ENCODE measurements around the gene DRG2.

Gene DRG2

GRCh38 chr17:18119166-18119745 lies 31.5 kb downstream of the DRG2 start:
- Histone ChIP-seq H3K4me1 (ENCODE audit: control insufficient read depth in 1 of 2, insufficient read depth in 2 of 2, low read length in 2 of 2) (no peaks in the 10 kb centered on the region), H3K27ac (ENCODE audit: low read length) (no peak overlapping the region), H3K9me3 (ENCODE audit: control insufficient read depth in 1 of 2, low read length in 2 of 2) (peaks cover 0 to 4% of the 10 kb centered on the region in 2 donors), H3K4me3 (ENCODE audit: low read depth in 1 of 2, low read length in 2 of 2) (no peak overlapping the region), H3K27me3 (ENCODE audit: low read depth, low read length) (no peaks in the 10 kb centered on the region), H3K36me3 (ENCODE audit: control insufficient read depth in 1 of 2, insufficient read depth in 2 of 2, low read length in 2 of 2) (no peaks in the 10 kb centered on the region)

GRCh38 chr17:18119938-18120337 lies 32.2 kb downstream of the DRG2 start:
- H3K36me3 ChIP-seq (ENCODE audit: control insufficient read depth in 1 of 2, insufficient read depth in 2 of 2, low read length in 2 of 2): no peaks in the 10 kb centered on the region
- H3K4me3 ChIP-seq (ENCODE audit: low read depth in 1 of 2, low read length in 2 of 2): no peak overlapping the region
- H3K27me3 ChIP-seq (ENCODE audit: low read depth, low read length): no peaks in the 10 kb centered on the region
- H3K27ac ChIP-seq (ENCODE audit: low read length): no peak overlapping the region
- H3K4me1 ChIP-seq (ENCODE audit: control insufficient read depth in 1 of 2, insufficient read depth in 2 of 2, low read length in 2 of 2): no peaks in the 10 kb centered on the region
- peaks cover 0 to 4% of the 10 kb centered on the region in 2 donors for H3K9me3 ChIP-seq (ENCODE audit: control insufficient read depth in 1 of 2, low read length in 2 of 2)

- peaks cover 0 to 4% of the 10 kb centered on the region in 2 donors for H3K9me3 ChIP-seq (ENCODE audit: control insufficient read depth in 1 of 2, low read length in 2 of 2)
- H3K27me3 ChIP-seq (ENCODE audit: low read depth, low read length): no peaks in the 10 kb centered on the region
- no peaks in the 10 kb centered on the region for H3K36me3 ChIP-seq (ENCODE audit: control insufficient read depth in 1 of 2, insufficient read depth in 2 of 2, low read length in 2 of 2)
- no peak overlapping the region for H3K4me3 ChIP-seq (ENCODE audit: low read depth in 1 of 2, low read length in 2 of 2)
- no peaks in the 10 kb centered on the region for H3K4me1 ChIP-seq (ENCODE audit: control insufficient read depth in 1 of 2, insufficient read depth in 2 of 2, low read length in 2 of 2)
- H3K27ac ChIP-seq (ENCODE audit: low read length): no peak overlapping the region
Measured at GRCh38 chr17:18120461-18121017, 32.8 kb downstream of the DRG2 start.

GRCh38 chr17:18121144-18121910 lies 33.6 kb downstream of the DRG2 start:
- Histone ChIP-seq H3K4me3 (ENCODE audit: low read depth in 1 of 2, low read length in 2 of 2) (no peak overlapping the region), H3K4me1 (ENCODE audit: control insufficient read depth in 1 of 2, insufficient read depth in 2 of 2, low read length in 2 of 2) (no peaks in the 10 kb centered on the region), H3K9me3 (ENCODE audit: control insufficient read depth in 1 of 2, low read length in 2 of 2) (peaks cover 0 to 4% of the 10 kb centered on the region in 2 donors), H3K36me3 (ENCODE audit: control insufficient read depth in 1 of 2, insufficient read depth in 2 of 2, low read length in 2 of 2) (no peaks in the 10 kb centered on the region), H3K27ac (ENCODE audit: low read length) (no peak overlapping the region), H3K27me3 (ENCODE audit: low read depth, low read length) (no peaks in the 10 kb centered on the region)

GRCh38 chr17:18122990-18123753 lies 35.4 kb downstream of the DRG2 start:
- no peak overlapping the region for H3K27ac ChIP-seq (ENCODE audit: low read length)
- peaks cover 0 to 4% of the 10 kb centered on the region in 2 donors for H3K9me3 ChIP-seq (ENCODE audit: control insufficient read depth in 1 of 2, low read length in 2 of 2)
- H3K36me3 ChIP-seq (ENCODE audit: control insufficient read depth in 1 of 2, insufficient read depth in 2 of 2, low read length in 2 of 2): no peaks in the 10 kb centered on the region
- H3K27me3 ChIP-seq (ENCODE audit: low read depth, low read length): no peaks in the 10 kb centered on the region
- H3K4me3 ChIP-seq (ENCODE audit: low read depth in 1 of 2, low read length in 2 of 2): no peak overlapping the region
- H3K4me1 ChIP-seq (ENCODE audit: control insufficient read depth in 1 of 2, insufficient read depth in 2 of 2, low read length in 2 of 2): no peaks in the 10 kb centered on the region

GRCh38 chr17:18124345-18125126 lies 36.8 kb downstream of the DRG2 start:
- Histone ChIP-seq H3K27me3 (ENCODE audit: low read depth, low read length) (no peaks in the 10 kb centered on the region), H3K9me3 (ENCODE audit: control insufficient read depth in 1 of 2, low read length in 2 of 2) (peaks cover 0 to 4% of the 10 kb centered on the region in 2 donors), H3K36me3 (ENCODE audit: control insufficient read depth in 1 of 2, insufficient read depth in 2 of 2, low read length in 2 of 2) (no peaks in the 10 kb centered on the region), H3K4me1 (ENCODE audit: control insufficient read depth in 1 of 2, insufficient read depth in 2 of 2, low read length in 2 of 2) (no peaks in the 10 kb centered on the region), H3K4me3 (ENCODE audit: low read depth in 1 of 2, low read length in 2 of 2) (no peak overlapping the region), H3K27ac (ENCODE audit: low read length) (no peak overlapping the region)

- no peak overlapping the region for H3K27ac ChIP-seq (ENCODE audit: low read length)
- H3K4me1 ChIP-seq (ENCODE audit: control insufficient read depth in 1 of 2, insufficient read depth in 2 of 2, low read length in 2 of 2): no peaks in the 10 kb centered on the region
- no peaks in the 10 kb centered on the region for H3K27me3 ChIP-seq (ENCODE audit: low read depth, low read length)
- no peaks in the 10 kb centered on the region for H3K36me3 ChIP-seq (ENCODE audit: control insufficient read depth in 1 of 2, insufficient read depth in 2 of 2, low read length in 2 of 2)
- H3K4me3 ChIP-seq (ENCODE audit: low read depth in 1 of 2, low read length in 2 of 2): no peak overlapping the region
- no peaks in the 10 kb centered on the region for H3K9me3 ChIP-seq (ENCODE audit: control insufficient read depth in 1 of 2, low read length in 2 of 2)
Measured at GRCh38 chr17:18129041-18129502, 41.3 kb downstream of the DRG2 start.

GRCh38 chr17:18132711-18133110 lies 45.0 kb downstream of the DRG2 start:
- Histone ChIP-seq H3K4me1 (ENCODE audit: control insufficient read depth in 1 of 2, insufficient read depth in 2 of 2, low read length in 2 of 2) (no peaks in the 10 kb centered on the region), H3K4me3 (ENCODE audit: low read depth in 1 of 2, low read length in 2 of 2) (no peak overlapping the region), H3K27me3 (ENCODE audit: low read depth, low read length) (no peaks in the 10 kb centered on the region), H3K27ac (ENCODE audit: low read length) (no peak overlapping the region), H3K9me3 (ENCODE audit: control insufficient read depth in 1 of 2, low read length in 2 of 2) (no peaks in the 10 kb centered on the region), H3K36me3 (ENCODE audit: control insufficient read depth in 1 of 2, insufficient read depth in 2 of 2, low read length in 2 of 2) (no peaks in the 10 kb centered on the region)

- H3K9me3 ChIP-seq (ENCODE audit: control insufficient read depth in 1 of 2, low read length in 2 of 2): no peaks in the 10 kb centered on the region
- H3K36me3 ChIP-seq (ENCODE audit: control insufficient read depth in 1 of 2, insufficient read depth in 2 of 2, low read length in 2 of 2): no peaks in the 10 kb centered on the region
- no peak overlapping the region for H3K4me3 ChIP-seq (ENCODE audit: low read depth in 1 of 2, low read length in 2 of 2)
- H3K4me1 ChIP-seq (ENCODE audit: control insufficient read depth in 1 of 2, insufficient read depth in 2 of 2, low read length in 2 of 2): no peaks in the 10 kb centered on the region
- H3K27ac ChIP-seq (ENCODE audit: low read length): no peak overlapping the region
- no peaks in the 10 kb centered on the region for H3K27me3 ChIP-seq (ENCODE audit: low read depth, low read length)
Measured at GRCh38 chr17:18136357-18136756, 48.6 kb downstream of the DRG2 start.

GRCh38 chr17:18138065-18138749 lies 50.5 kb downstream of the DRG2 start:
- Histone ChIP-seq H3K27ac (ENCODE audit: low read length) (no peak overlapping the region), H3K9me3 (ENCODE audit: control insufficient read depth in 1 of 2, low read length in 2 of 2) (no peaks in the 10 kb centered on the region), H3K4me3 (ENCODE audit: low read depth in 1 of 2, low read length in 2 of 2) (no peak overlapping the region), H3K36me3 (ENCODE audit: control insufficient read depth in 1 of 2, insufficient read depth in 2 of 2, low read length in 2 of 2) (no peaks in the 10 kb centered on the region), H3K4me1 (ENCODE audit: control insufficient read depth in 1 of 2, insufficient read depth in 2 of 2, low read length in 2 of 2) (no peaks in the 10 kb centered on the region), H3K27me3 (ENCODE audit: low read depth, low read length) (no peaks in the 10 kb centered on the region)
